ENCODE data around the gene NRDE2.
"Not testable (repeated sequence)": the region's sequence is repeated elsewhere in the genome, so short reads cannot be mapped to it uniquely, and the experiment has no call there.

NRDE2 gene

GRCh38 chr14:90342327-90342726 lies 10.6 kb upstream of the NRDE2 start:
- no peak for DNase-seq

GRCh38 chr14:90341784-90342183 lies 10.0 kb upstream of the NRDE2 start:
- no peak for DNase-seq

GRCh38 chr14:90341232-90341631 lies 9.5 kb upstream of the NRDE2 start:
- DNase-seq = not testable (repeated sequence)

GRCh38 chr14:90336985-90337384 lies 5.2 kb upstream of the NRDE2 start:
- DNase-seq = no peak

- no peak for DNase-seq
These were observed 4.7 kb upstream of the NRDE2 start for GRCh38 chr14:90336401-90336800.

- DNase-seq = no peak
These were observed 487 bp upstream of the NRDE2 start for GRCh38 chr14:90332271-90332584.

- no peak for DNase-seq
These were observed 1.2 kb downstream of the NRDE2 start for GRCh38 chr14:90330203-90331196.

- DNase-seq = no peak
These were observed 9.8 kb downstream of the NRDE2 start for GRCh38 chr14:90321891-90322290.

- DNase-seq = no peak
These were observed 11.9 kb downstream of the NRDE2 start for GRCh38 chr14:90319634-90320541.

- no peak for DNase-seq
These were observed 12.6 kb downstream of the NRDE2 start for GRCh38 chr14:90319173-90319572.

GRCh38 chr14:90318016-90318415 lies 13.7 kb downstream of the NRDE2 start:
- DNase-seq = no peak

- no peak for DNase-seq
These were observed 14.5 kb downstream of the NRDE2 start for GRCh38 chr14:90317286-90317685.

GRCh38 chr14:90308561-90308960 lies 23.2 kb downstream of the NRDE2 start:
- no peak for DNase-seq

GRCh38 chr14:90305176-90305601 lies 26.6 kb downstream of the NRDE2 start:
- no peak for DNase-seq

- no peak for DNase-seq
These were observed 27.2 kb downstream of the NRDE2 start for GRCh38 chr14:90304502-90304901.

- no peak for DNase-seq
These were observed 28.3 kb downstream of the NRDE2 start for GRCh38 chr14:90303473-90303872.

- no peak for DNase-seq
These were observed 29.0 kb downstream of the NRDE2 start for GRCh38 chr14:90302529-90303303.

- DNase-seq = no peak
These were observed 30.1 kb downstream of the NRDE2 start for GRCh38 chr14:90301668-90302090.

GRCh38 chr14:90301122-90301521 lies 30.6 kb downstream of the NRDE2 start:
- no peak for DNase-seq

GRCh38 chr14:90300611-90301047 lies 31.1 kb downstream of the NRDE2 start:
- DNase-seq = no peak

GRCh38 chr14:90299408-90299807 lies 32.3 kb downstream of the NRDE2 start:
- no peak for DNase-seq

GRCh38 chr14:90297876-90298629 lies 33.7 kb downstream of the NRDE2 start:
- DNase-seq = no peak

Data from CD4-positive, alpha-beta T cell treated with Interleukin-4 for 4 hours (primary cell).